ENCODE measurements around the gene LRRC1.

GRCh38 chr6:53956068-53956711 lies 161.4 kb downstream of the LRRC1 start:
- peak; percentile 89 for TF ChIP-seq CTCF (IDR thresholded peaks at IDR 0.05; ENCODE audit: borderline replicate concordance, extremely low read depth, low read length, poor library complexity, severe bottlenecking)
- TF ChIP-seq EZH2 (IDR thresholded peaks at IDR 0.05; ENCODE audit: borderline replicate concordance, low read depth, low read length, severe bottlenecking): no peak

Measured in DND-41 (cell line).